ENCODE data around the gene COL4A2.
"Not testable (repeated sequence)": the region's sequence is repeated elsewhere in the genome, so short reads cannot be mapped to it uniquely, and the experiment has no call there.

Gene COL4A2

GRCh38 chr13:110387451-110388107 is 80.5 kb downstream of the COL4A2 start:
- no peak for DNase-seq

GRCh38 chr13:110388108-110388943 is 81.2 kb downstream of the COL4A2 start:
- no peak for DNase-seq

- DNase-seq, result no peak
Measured at GRCh38 chr13:110390567-110390966, 83.5 kb downstream of the COL4A2 start.

GRCh38 chr13:110391273-110391672 is 84.2 kb downstream of the COL4A2 start:
- DNase-seq, result no peak

GRCh38 chr13:110392510-110393240 is 85.6 kb downstream of the COL4A2 start:
- no peak for DNase-seq

GRCh38 chr13:110393761-110394160 is 86.7 kb downstream of the COL4A2 start:
- no peak for DNase-seq

GRCh38 chr13:110394371-110394841 is 87.3 kb downstream of the COL4A2 start:
- DNase-seq, result no peak

GRCh38 chr13:110395616-110396015 is 88.5 kb downstream of the COL4A2 start:
- DNase-seq, result not testable (repeated sequence)

- DNase-seq, result no peak
Measured at GRCh38 chr13:110396476-110396875, 89.4 kb downstream of the COL4A2 start.

GRCh38 chr13:110396913-110397381 is 89.9 kb downstream of the COL4A2 start:
- no peak for DNase-seq

GRCh38 chr13:110397436-110398115 is 90.5 kb downstream of the COL4A2 start:
- DNase-seq, result no peak

- no peak for DNase-seq
Measured at GRCh38 chr13:110398564-110399507, 91.8 kb downstream of the COL4A2 start.

- no peak for DNase-seq
Measured at GRCh38 chr13:110399801-110400200, 92.7 kb downstream of the COL4A2 start.

- no peak for DNase-seq
Measured at GRCh38 chr13:110400786-110401533, 93.9 kb downstream of the COL4A2 start.

- no peak for DNase-seq
Measured at GRCh38 chr13:110402299-110403069, 95.4 kb downstream of the COL4A2 start.

GRCh38 chr13:110403315-110403714 is 96.2 kb downstream of the COL4A2 start:
- DNase-seq, result no peak

- no peak for DNase-seq
Measured at GRCh38 chr13:110403721-110404120, 96.6 kb downstream of the COL4A2 start.

GRCh38 chr13:110404321-110404720 is 97.2 kb downstream of the COL4A2 start:
- DNase-seq, result no peak

- DNase-seq, result no peak
Measured at GRCh38 chr13:110405597-110406450, 98.7 kb downstream of the COL4A2 start.

Measured in activated CD4-positive, CD25-positive, alpha-beta regulatory T cell (primary cell).